Right atrium auricular region (tissue), 2 donors: ENCODE data around the gene PLA2G6. TPM values are rescaled to one million over a fixed set of nuclear protein-coding genes. Genes with fewer than 3 reads are reported as not detected.

Experiments used
- DNase-seq: peaks from one replicate; pipeline ENCODE4 v3.0.0-alpha.2; 2019; ENCODE audit warnings: low spot score
- H3K27ac ChIP-seq, 2 donors: fragments of 200-600 bp; sonication (generic); 1 replicate in 1 of 2; 2 replicates in 1 of 2; pipeline ENCODE4 v1.5.1; 2016 to 2019
- H3K27me3 ChIP-seq, 2 donors: fragments of 200-600 bp; sonication (generic); one replicate each; pipeline versions ENCODE4 v1.5.1 to v1.6.0; 2017 to 2019
- H3K36me3 ChIP-seq: fragments of 200-600 bp; sonication (generic); one replicate; pipeline ENCODE4 v1.5.1; 2016
- H3K4me1 ChIP-seq, 2 donors: fragments of 200-600 bp; sonication (generic); one replicate each; pipeline versions ENCODE4 v1.5.1 to v1.6.0; 2017 to 2019
- H3K4me3 ChIP-seq, 2 donors: fragments of 200-600 bp; sonication (generic); 1 replicate in 1 of 2; 2 replicates in 1 of 2; pipeline ENCODE4 v1.5.1; 2017 to 2019; ENCODE audit warnings: mild to moderate bottlenecking in 1 of 2, moderate library complexity in 1 of 2
- H3K9me3 ChIP-seq, 2 donors: fragments of 200-600 bp; sonication (generic); one replicate each; pipeline ENCODE4 v1.5.1; 2019
- CTCF ChIP-seq, 2 donors: fragments of 200-600 bp; sonication (generic); IDR thresholded peaks; one replicate each; pipeline ENCODE4 v1.5.1; 2019; ENCODE audit warnings: antibody characterized with exemption in 2 of 2
- total RNA-seq, 2 donors: library from RNA; depleted of rRNA; stranded (reverse); fragments of >200 nt; gene quantifications; one replicate each; pipeline ENCODE4 v1.1.0, GENCODE V29; 2016

The PLA2G6 gene
- total RNA-seq, 2 donors from 2014 or later, result 9.0 to 15.6 TPM

- no peak for TF ChIP-seq CTCF (IDR thresholded peaks at IDR 0.05)
- no peak overlapping the region for H3K27ac ChIP-seq
- H3K4me3 ChIP-seq, result no peak overlapping the region
- H3K27me3 ChIP-seq, result no peaks in the 10 kb centered on the region
- H3K9me3 ChIP-seq, result no peaks in the 10 kb centered on the region
- no peak for DNase-seq
- H3K36me3 ChIP-seq, result no peaks in the 10 kb centered on the region
- no peaks in the 10 kb centered on the region for H3K4me1 ChIP-seq
Observed at GRCh38 chr22:38126928-38127668, 54.5 kb downstream of the PLA2G6 start.

- H3K9me3 ChIP-seq, result no peaks in the 10 kb centered on the region
- no peak overlapping the region for H3K27ac ChIP-seq
- H3K4me3 ChIP-seq, result no peak overlapping the region
- DNase-seq, result no peak
- no peak for TF ChIP-seq CTCF (IDR thresholded peaks at IDR 0.05)
- H3K27me3 ChIP-seq, result no peaks in the 10 kb centered on the region
- no peaks in the 10 kb centered on the region for H3K4me1 ChIP-seq
- H3K36me3 ChIP-seq, result no peaks in the 10 kb centered on the region
Observed at GRCh38 chr22:38125751-38126201, 55.9 kb downstream of the PLA2G6 start.

GRCh38 chr22:38125038-38125610, 56.5 kb downstream of the PLA2G6 start:
- H3K9me3 ChIP-seq, result no peaks in the 10 kb centered on the region
- H3K36me3 ChIP-seq, result no peaks in the 10 kb centered on the region
- H3K27me3 ChIP-seq, result no peaks in the 10 kb centered on the region
- DNase-seq, result no peak
- no peak for TF ChIP-seq CTCF (IDR thresholded peaks at IDR 0.05)
- no peak overlapping the region for H3K27ac ChIP-seq
- no peaks in the 10 kb centered on the region for H3K4me1 ChIP-seq
- no peak overlapping the region for H3K4me3 ChIP-seq

- Histone ChIP-seq H3K4me3 (no peak overlapping the region), H3K27ac (no peak overlapping the region), H3K4me1 (no peaks in the 10 kb centered on the region), H3K9me3 (no peaks in the 10 kb centered on the region), H3K27me3 (no peaks in the 10 kb centered on the region), H3K36me3 (no peaks in the 10 kb centered on the region)
- TF ChIP-seq CTCF (IDR thresholded peaks at IDR 0.05), result no peak
- no peak for DNase-seq
Observed at GRCh38 chr22:38124236-38124974, 57.2 kb downstream of the PLA2G6 start.

GRCh38 chr22:38122616-38123015, 59.0 kb downstream of the PLA2G6 start:
- no peaks in the 10 kb centered on the region for H3K4me1 ChIP-seq
- DNase-seq, result no peak
- no peak for TF ChIP-seq CTCF (IDR thresholded peaks at IDR 0.05)

More at GRCh38 chr22:38122616-38123015, 59.0 kb downstream of the PLA2G6 start:
- Histone ChIP-seq H3K4me3 (no peak overlapping the region), H3K27me3 (no peaks in the 10 kb centered on the region), H3K27ac (no peak overlapping the region), H3K9me3 (no peaks in the 10 kb centered on the region), H3K36me3 (no peaks in the 10 kb centered on the region)
